Omental fat pad (tissue), 4 donors: ENCODE measurements around the gene IFIT2. TPM values are rescaled to one million over a fixed set of nuclear protein-coding genes. Genes with fewer than 3 reads are reported as not detected.

Experiments used
- ATAC-seq: fragments of 150-250 bp; one replicate; pipeline ENCODE4 v1.9.1; 2016; ENCODE audit warnings: mild to moderate bottlenecking, moderate library complexity; ENCODE audit not compliant: low FRiP score
- DNase-seq: peaks from one replicate; pipeline ENCODE4 v3.0.0-alpha.2; 2019; ENCODE audit warnings: low spot score
- CTCF ChIP-seq, 3 donors: fragments of 450-650 bp; IDR thresholded peaks; one replicate each; pipeline ENCODE4 v1.5.1; 2016 to 2017; ENCODE audit warnings: antibody characterized with exemption in 3 of 3, mild to moderate bottlenecking in 3 of 3, moderate library complexity in 2 of 3
- total RNA-seq, 4 donors: library from RNA; depleted of rRNA; stranded (reverse); fragments of >200 nt; gene quantifications; one replicate each; pipeline ENCODE4 v1.1.0, GENCODE V29; 2016

The IFIT2 gene
- total RNA-seq, 4 donors from 2014 or later = 2.3 to 17.0 (median 3.4) TPM

GRCh38 chr10:89258881-89259280 is 43.0 kb upstream of the IFIT2 start:
- ATAC-seq (no peak), DNase-seq (no peak)
- TF ChIP-seq CTCF (IDR thresholded peaks at IDR 0.05) = no peak

- ATAC-seq (peak; percentile 53), DNase-seq (no peak)
- TF ChIP-seq CTCF (IDR thresholded peaks at IDR 0.05) = no peak
Observed at GRCh38 chr10:89262086-89263051, 39.5 kb upstream of the IFIT2 start.

- ATAC-seq (no peak), DNase-seq (no peak)
- no peak for TF ChIP-seq CTCF (IDR thresholded peaks at IDR 0.05)
Observed at GRCh38 chr10:89263091-89263490, 38.8 kb upstream of the IFIT2 start.

GRCh38 chr10:89263531-89263930 is 38.3 kb upstream of the IFIT2 start:
- no peak for TF ChIP-seq CTCF (IDR thresholded peaks at IDR 0.05)
- DNase-seq = no peak
- no peak for ATAC-seq

GRCh38 chr10:89266721-89267453 is 35.0 kb upstream of the IFIT2 start:
- no peak for ATAC-seq
- no peak for TF ChIP-seq CTCF (IDR thresholded peaks at IDR 0.05)
- no peak for DNase-seq

- ATAC-seq (peak; percentile 49), DNase-seq (no peak)
- no peak for TF ChIP-seq CTCF (IDR thresholded peaks at IDR 0.05)
Observed at GRCh38 chr10:89269433-89270152, 32.3 kb upstream of the IFIT2 start.
